Kidney (tissue), 14 donors: Measurements from ENCODE around the gene DOC2B. TPM values are rescaled to one million over a fixed set of nuclear protein-coding genes. Genes with fewer than 3 reads are reported as not detected.

Experiments
- DNase-seq, 5 donors: peaks; one replicate each; pipeline ENCODE4 v3.0.0-alpha.2; 2013 to 2020
- FAIRE-seq: peaks from 2 replicates; lab custom pipeline; 2012; peaks lifted over from hg19 to GRCh38; lab: Jason Lieb, UNC
- H3K27ac ChIP-seq, 2 donors: one replicate each; pipeline ENCODE4 v1.7.0; 2013; ENCODE audit warnings: low read depth in 2 of 2, low read length in 2 of 2, inconsistent platforms in 1 of 2
- H3K27me3 ChIP-seq: one replicate; pipeline ENCODE4 v1.7.1; 2013; ENCODE audit warnings: low read length, inconsistent platforms; ENCODE audit not compliant: control insufficient read depth, insufficient read depth
- H3K36me3 ChIP-seq, 3 donors: one replicate each; pipeline versions ENCODE4 v1.7.0 to v1.7.1; 2013; ENCODE audit warnings: low read length in 3 of 3, control low read depth in 1 of 3, inconsistent platforms in 1 of 3; ENCODE audit not compliant: insufficient read depth in 3 of 3, control insufficient read depth in 2 of 3
- H3K4me1 ChIP-seq, 3 donors: one replicate each; pipeline versions ENCODE4 v1.7.0 to v1.7.1; 2013; ENCODE audit warnings: low read length in 3 of 3, inconsistent platforms in 1 of 3, low read depth in 1 of 3; ENCODE audit not compliant: control insufficient read depth in 2 of 3, insufficient read depth in 2 of 3
- H3K4me3 ChIP-seq, 3 donors: one replicate each; pipeline versions ENCODE4 v1.7.0 to v1.8.1; 2013; ENCODE audit warnings: low read length in 3 of 3, control low read depth in 1 of 3, inconsistent platforms in 1 of 3
- H3K9ac ChIP-seq, 3 donors: one replicate each; pipeline versions ENCODE4 v1.7.0 to v1.7.1; 2013; ENCODE audit warnings: low read length in 3 of 3, control low read depth in 1 of 3, inconsistent platforms in 1 of 3
- H3K9me3 ChIP-seq, 3 donors: one replicate each; pipeline versions ENCODE4 v1.7.0 to v1.7.1; 2013; ENCODE audit warnings: low read length in 3 of 3, control low read depth in 1 of 3, inconsistent platforms in 1 of 3; ENCODE audit not compliant: control insufficient read depth in 2 of 3, insufficient read depth in 1 of 3
- CTCF ChIP-seq: IDR thresholded peaks from 3 replicates; pipeline ENCODE4 v1.5.1; 2012; ENCODE audit warnings: mild to moderate bottlenecking, moderate library complexity, borderline replicate concordance; ENCODE audit not compliant: insufficient read depth; ENCODE audit errors: extremely low read depth
- intact Hi-C: fragments of 100-400 bp; cut with DNase I; formaldehyde crosslinking; loops from one replicate; pipeline ENCODE4 v1.11.1; 2022
- polyA plus RNA-seq: library from polyadenylated mRNA; stranded (reverse); fragments of 350-450 nt; fragmentation: Illumina TruSeq; extraction: RNeasy Lipid Tissue Mini Kit (QIAGEN cat#74804); gene quantifications from one replicate; pipeline ENCODE4 v1.2.3, GENCODE V29; 2014; ENCODE audit warnings: low read depth, low replicate concordance; ENCODE audit not compliant: insufficient read depth
- total RNA-seq: library from RNA; stranded (reverse); fragmentation: NEBNext Ultra II Directional; extraction: Animal tissue kit (Norgen Biotek cat#: 25700); gene quantifications from one replicate; pipeline ENCODE4 v1.2.1, GENCODE V29; 2021
- donor health status: control.
- donor health status: control.
- donor health status: control.
- donor health status: control.
- donor health status: control.
- donor health status: DM: yes; HTN: yes; CAD: no.
- donor health status: Normal renal cell carcinoma (clear cell type).

DOC2B gene
- total and polyA plus RNA-seq, 2 donors from 2014 or later: 4.2 to 21.6 TPM

- FAIRE-seq (no peak), DNase-seq (peak in 1 of 5 donors; percentile 16)
- Histone ChIP-seq H3K4me3 (no peak overlapping the region), H3K36me3 (no peaks in the 10 kb centered on the region), H3K4me1 (peaks cover 0 to 3% (median 2%) of the 10 kb centered on the region in 3 donors), H3K27me3 (no peaks in the 10 kb centered on the region), H3K9ac (no peak overlapping the region), H3K9me3 (no peaks in the 10 kb centered on the region), H3K27ac (no peak overlapping the region)
- intact Hi-C loops: no loop called here
- no peak for TF ChIP-seq CTCF
Observed at GRCh38 chr17:185445-186138, 4.1 kb upstream of the DOC2B start.

DNA sequence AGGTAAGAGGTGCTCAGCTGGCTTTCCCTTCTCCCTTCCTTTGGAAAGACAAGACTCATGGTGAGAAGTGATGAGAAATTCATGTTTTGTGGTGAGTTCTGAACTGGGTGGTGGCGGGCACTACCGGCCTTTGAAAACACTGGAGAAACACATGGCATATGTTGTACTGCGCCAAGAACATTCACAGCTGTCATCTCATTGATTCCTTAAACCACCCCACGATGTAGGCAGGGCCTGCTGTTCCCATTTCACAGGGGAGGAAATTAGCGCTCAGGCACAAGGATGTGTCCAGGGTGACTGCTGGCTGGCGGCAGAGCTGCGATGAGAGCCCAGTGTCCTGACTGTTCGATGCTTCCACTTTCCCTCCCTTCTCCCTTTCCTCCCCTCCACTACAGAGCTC is 1.6 kb upstream of the DOC2B start:
- Histone ChIP-seq H3K27me3 (no peaks in the 10 kb centered on the region), H3K9me3 (no peaks in the 10 kb centered on the region), H3K9ac (no peak overlapping the region), H3K4me3 (no peak overlapping the region), H3K4me1 (peaks cover 0 to 3% (median 2%) of the 10 kb centered on the region in 3 donors), H3K36me3 (no peaks in the 10 kb centered on the region), H3K27ac (no peak overlapping the region)
- intact Hi-C loops: no loop called here
- DNase-seq: no peak
- no peak for TF ChIP-seq CTCF
- FAIRE-seq: no peak

DNA sequence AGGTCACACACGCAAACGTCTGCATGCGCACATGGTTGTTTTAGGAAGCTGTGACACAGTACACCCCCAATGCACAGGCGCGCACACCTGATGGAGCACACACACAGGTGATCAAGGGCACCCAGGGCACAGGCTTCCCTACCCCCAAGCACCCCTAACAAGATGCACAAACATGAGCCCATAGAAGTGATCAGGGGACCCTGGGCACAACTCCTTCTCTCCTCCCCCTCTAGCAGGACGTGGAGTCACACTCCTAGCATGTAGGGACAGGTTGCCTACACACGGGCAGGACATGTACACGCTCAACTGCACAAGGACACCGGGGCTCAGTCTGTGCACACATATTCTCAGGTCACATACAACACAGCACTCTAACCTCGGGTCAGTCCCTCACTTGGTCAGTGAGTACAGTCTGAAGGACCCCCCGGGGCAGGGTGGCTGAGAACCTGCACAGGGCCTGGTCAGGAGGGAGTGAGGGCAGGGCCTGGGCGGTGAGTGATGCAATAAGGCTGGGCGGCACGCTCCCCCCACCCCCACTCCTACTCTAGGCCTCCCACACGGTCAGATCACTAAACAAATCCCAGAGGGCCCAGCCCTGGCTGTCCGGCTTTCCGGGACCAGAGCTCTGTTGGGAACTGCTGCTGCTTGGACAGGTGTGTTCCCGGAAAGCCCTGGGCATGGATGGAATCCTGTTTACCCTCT is 751 bp upstream of the DOC2B start:
- H3K9ac ChIP-seq: no peak overlapping the region
- FAIRE-seq (no peak), DNase-seq (peak; percentile 63 to 88 (median 80))
- H3K36me3 ChIP-seq: no peaks in the 10 kb centered on the region
- peak overlapping the region; percentile 32 to 41 (median 39) for H3K4me3 ChIP-seq
- intact Hi-C loops: no loop called here
- TF ChIP-seq CTCF: no peak
- no peaks in the 10 kb centered on the region for H3K27me3 ChIP-seq
- H3K4me1 ChIP-seq: peaks cover 0 to 3% (median 2%) of the 10 kb centered on the region in 3 donors
- peak overlapping the region in 1 of 2 donors; percentile 16 for H3K27ac ChIP-seq
- no peaks in the 10 kb centered on the region for H3K9me3 ChIP-seq
